GM21576 (cell line): ENCODE measurements around the gene GOLGA2.
"Not testable (repeated sequence)": the region's sequence is repeated elsewhere in the genome, so short reads cannot be mapped to it uniquely, and the experiment has no call there.

Experiments used
- ATAC-seq: cut with Tn5 transposase; IDR thresholded peaks from one replicate; pipeline ENCODE4 v1.9.1; 2021; ENCODE audit warnings: mild to moderate bottlenecking, moderate library complexity; ENCODE audit not compliant: unreplicated experiment

GOLGA2 gene

GRCh38 chr9:128243215-128244018, 32.4 kb downstream of the GOLGA2 start:
- ATAC-seq, result no peak

GRCh38 chr9:128242828-128243214, 33.0 kb downstream of the GOLGA2 start:
- ATAC-seq, result no peak

- ATAC-seq, result no peak
Observed at GRCh38 chr9:128242124-128242523, 33.7 kb downstream of the GOLGA2 start.

GRCh38 chr9:128233817-128234406, 41.9 kb downstream of the GOLGA2 start:
- ATAC-seq, result no peak

- no peak for ATAC-seq
Observed at GRCh38 chr9:128232528-128233428, 43.0 kb downstream of the GOLGA2 start.

GRCh38 chr9:128231638-128232527, 43.9 kb downstream of the GOLGA2 start:
- no peak for ATAC-seq

- ATAC-seq, result not testable (repeated sequence)
Observed at GRCh38 chr9:128230897-128231296, 44.9 kb downstream of the GOLGA2 start.

GRCh38 chr9:128226412-128226801, 49.4 kb downstream of the GOLGA2 start:
- no peak for ATAC-seq

- ATAC-seq, result no peak
Observed at GRCh38 chr9:128225770-128226411, 49.9 kb downstream of the GOLGA2 start.

GRCh38 chr9:128224877-128225276, 50.9 kb downstream of the GOLGA2 start:
- no peak for ATAC-seq

- no peak for ATAC-seq
Observed at GRCh38 chr9:128222880-128223670, 52.7 kb downstream of the GOLGA2 start.

GRCh38 chr9:128222026-128222425, 53.8 kb downstream of the GOLGA2 start:
- ATAC-seq, result no peak

- ATAC-seq, result no peak
Observed at GRCh38 chr9:128219831-128220230, 56.0 kb downstream of the GOLGA2 start.

GRCh38 chr9:128218518-128219389, 57.1 kb downstream of the GOLGA2 start:
- ATAC-seq, result peak; percentile 95

GRCh38 chr9:128218172-128218517, 57.7 kb downstream of the GOLGA2 start:
- no peak for ATAC-seq

GRCh38 chr9:128216781-128217553, 58.8 kb downstream of the GOLGA2 start:
- no peak for ATAC-seq
